Stimulated activated CD4-positive, alpha-beta T cell treated with anti-CD3 and anti-CD28 coated beads, TNF-alpha, amount 100 ng/mL, for 1 hour (primary cell): Measurements from ENCODE around the gene GABRR3.

ENCODE experiments used
- DNase-seq, 3 donors: peaks; one replicate each; pipeline ENCODE4 v3.0.0-alpha.2; 2020; ENCODE audit warnings: low read depth in 3 of 3, low spot score in 1 of 3

The GABRR3 gene

GRCh38 chr3:97958796-97959195 is 76.3 kb downstream of the GABRR3 start:
- DNase-seq = no peak

GRCh38 chr3:97958396-97958795 is 76.7 kb downstream of the GABRR3 start:
- DNase-seq = no peak

- DNase-seq = no peak
Measured at GRCh38 chr3:97957617-97958311, 77.4 kb downstream of the GABRR3 start.

DNA sequence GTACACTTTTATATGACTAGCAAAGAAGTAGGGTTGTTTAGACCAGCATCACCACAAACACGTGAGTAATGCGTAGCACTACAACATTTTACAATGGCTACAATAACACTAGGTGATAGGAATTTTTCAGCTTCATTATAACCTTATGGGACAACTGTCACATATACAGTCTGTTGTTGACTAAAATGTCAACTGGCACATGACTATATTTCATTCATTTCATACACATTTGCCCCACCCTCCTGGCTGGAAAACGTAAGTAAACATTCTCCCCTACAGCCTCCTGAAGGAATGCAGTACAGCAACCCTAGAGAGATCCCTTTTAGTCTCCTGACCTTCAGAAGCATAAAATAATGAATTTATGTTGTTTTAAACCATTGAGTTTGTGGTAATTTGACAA is 79.1 kb downstream of the GABRR3 start:
- DNase-seq = no peak

- no peak for DNase-seq
Measured at GRCh38 chr3:97954228-97954827, 80.8 kb downstream of the GABRR3 start.

- DNase-seq = no peak
Measured at GRCh38 chr3:97952872-97953271, 82.2 kb downstream of the GABRR3 start.

DNA sequence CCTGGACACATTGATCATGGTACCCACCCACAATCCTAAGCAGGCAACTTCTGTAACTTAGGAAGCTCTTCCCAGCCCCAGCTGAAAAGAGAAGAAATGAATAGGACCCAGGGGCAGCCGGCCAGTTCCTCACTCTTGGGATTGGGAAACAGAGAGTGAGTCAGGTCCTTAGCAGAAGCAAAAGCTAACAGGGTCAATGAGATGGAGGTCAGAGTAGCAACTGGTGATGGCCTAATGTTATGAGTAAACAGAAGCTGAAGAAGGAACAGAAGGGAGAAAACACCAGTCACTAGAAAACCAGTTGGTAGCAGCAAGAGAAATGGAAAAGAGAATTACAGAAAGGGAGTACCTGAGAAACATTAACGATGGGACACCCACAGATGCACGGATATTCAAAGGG is 82.8 kb downstream of the GABRR3 start:
- no peak for DNase-seq

GRCh38 chr3:97950360-97950759 is 84.8 kb downstream of the GABRR3 start:
- DNase-seq = no peak

DNA sequence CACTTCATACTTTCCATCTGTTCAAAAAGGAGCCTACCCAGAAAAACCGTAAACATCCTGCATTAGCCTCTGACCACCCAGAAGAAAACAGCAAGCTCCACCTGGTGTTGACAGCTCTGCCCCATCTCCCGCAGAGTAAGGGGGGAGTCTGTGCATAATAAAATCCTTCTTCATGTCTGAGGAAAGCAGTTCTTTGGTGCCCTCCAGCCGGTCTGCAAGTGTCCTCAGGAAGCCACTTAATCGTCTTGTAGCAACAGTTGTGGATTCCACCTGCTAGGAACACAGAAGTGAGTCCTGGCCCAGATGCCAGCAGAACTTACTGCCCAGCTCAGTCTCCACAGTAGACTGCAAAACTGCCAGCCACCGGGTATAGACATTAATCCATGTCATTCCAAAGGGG is 85.4 kb downstream of the GABRR3 start:
- no peak for DNase-seq

DNA sequence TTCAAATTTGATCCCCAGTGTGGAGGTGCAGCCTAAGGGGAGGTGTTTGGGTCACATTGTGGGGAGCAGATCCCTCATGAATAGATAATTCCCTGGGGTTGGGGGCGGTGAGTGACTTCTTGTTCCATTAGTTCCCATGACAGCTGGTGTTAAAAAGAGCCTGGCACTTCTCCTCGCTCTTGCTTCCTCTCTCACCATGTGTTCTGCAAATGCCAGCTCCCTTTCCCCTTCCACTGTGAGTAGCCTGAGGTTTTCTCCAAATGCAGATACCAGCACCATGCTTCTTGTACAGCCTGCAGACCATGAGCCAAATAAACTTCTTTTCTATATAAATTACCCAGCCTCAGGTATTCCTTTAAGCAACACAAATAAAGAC is 86.0 kb downstream of the GABRR3 start:
- DNase-seq = no peak

DNA sequence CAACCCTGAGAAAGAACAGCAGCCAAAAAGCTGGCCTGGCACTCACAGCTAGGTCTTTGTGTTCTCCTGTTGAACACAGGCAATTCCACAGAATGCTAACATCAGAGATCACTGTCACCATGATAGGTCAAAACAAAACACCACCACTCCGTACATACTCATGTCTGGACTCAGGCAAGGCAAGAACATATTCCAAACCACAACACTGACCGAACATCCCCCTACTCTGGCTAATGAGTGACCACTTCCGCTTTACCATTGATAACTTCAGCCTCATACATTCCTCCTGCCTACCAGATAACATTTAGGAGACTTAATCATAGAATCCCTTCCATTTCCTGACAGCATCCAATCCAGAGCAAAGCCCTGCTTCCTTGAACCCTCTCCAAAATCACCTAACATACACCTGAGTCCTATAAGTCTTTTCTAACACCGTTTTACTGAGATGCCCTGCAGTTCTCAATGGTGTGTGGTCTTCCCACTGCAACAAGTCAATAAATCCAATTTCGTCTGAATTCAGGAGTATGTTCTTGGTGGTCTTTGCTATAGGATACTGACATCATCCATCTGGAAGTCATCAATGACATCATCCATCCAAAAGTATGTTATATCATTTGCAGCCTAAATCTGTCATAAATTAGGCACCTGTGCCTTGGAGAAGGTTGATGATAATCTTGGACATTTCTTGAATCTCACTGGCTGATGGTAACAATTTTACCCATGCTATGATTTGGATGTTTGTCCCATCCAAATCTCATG is 86.6 kb downstream of the GABRR3 start:
- no peak for DNase-seq

GRCh38 chr3:97942801-97943546 is 92.1 kb downstream of the GABRR3 start:
- DNase-seq = no peak

DNA sequence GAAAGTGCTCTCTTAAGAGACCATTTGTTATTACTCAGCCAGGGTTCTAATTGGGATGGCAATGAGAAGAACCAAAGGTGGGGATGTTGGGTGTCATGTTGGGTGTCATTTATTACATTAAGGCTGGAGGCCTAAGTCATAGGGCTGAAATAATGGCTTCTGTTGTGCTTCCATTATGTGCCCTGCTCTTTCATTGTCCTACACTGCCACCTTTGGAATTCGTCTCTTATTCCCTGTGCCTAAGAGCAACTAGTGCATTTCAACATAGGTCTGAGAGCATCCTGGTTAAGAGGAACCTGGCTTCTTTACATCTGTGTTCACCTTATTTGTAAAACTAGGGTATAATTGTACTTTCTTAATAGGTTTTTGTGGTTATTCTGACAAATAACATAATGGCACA is 95.1 kb downstream of the GABRR3 start:
- no peak for DNase-seq

DNA sequence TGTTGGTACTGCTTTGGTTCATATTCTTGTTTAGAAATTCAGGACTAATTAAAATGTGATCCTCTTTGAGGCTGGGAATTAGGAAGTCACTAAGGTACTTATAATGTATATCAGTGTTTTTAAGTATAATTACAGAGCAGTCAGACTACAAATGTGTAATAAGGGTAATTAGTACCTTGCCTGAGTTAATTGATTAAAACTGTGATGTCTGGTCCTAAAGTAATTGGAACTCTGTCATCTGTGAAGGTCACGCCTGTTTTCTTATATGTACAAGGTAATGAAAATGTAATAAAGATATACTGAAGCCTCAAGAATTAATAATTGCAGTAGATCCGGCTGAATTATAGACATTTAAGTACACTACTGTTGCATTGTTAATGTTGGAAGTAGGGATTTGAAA is 95.7 kb downstream of the GABRR3 start:
- no peak for DNase-seq

DNA sequence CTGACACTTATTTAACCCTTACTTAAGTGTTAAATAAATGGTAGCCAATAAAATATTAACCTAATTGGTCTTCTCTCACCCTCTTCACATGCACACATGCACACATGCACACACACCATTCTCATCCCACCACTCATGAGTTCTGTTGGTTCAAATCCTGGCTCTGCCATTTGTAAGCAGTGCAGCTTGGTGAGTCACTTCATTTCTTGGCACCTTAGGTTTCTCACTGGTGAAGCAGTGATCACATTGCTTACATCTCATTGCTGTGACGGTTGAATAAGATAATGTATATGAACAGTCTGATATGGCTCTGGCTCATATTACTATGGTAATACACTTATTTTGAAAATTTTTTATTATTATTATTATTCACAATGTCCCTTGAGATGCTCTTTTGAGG is 96.7 kb downstream of the GABRR3 start:
- no peak for DNase-seq

DNA sequence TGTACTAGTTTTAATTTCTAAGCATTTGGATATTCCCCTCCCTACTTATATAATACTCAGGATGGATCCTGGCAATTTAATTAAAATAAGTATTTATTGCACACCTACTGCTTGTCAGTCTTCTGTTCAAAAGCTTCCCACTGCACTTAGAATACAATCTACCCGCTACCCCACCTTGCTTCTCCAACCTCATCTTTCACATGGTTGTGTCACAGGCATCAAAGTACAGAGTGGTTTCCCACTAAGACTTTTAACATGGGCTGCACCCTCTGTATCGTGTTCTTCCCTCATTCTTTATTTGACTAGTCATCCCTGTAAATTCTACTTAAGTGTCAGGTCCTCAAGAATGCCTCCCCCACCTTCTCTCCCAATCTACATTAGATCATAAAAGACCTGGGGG is 97.9 kb downstream of the GABRR3 start:
- no peak for DNase-seq

DNA sequence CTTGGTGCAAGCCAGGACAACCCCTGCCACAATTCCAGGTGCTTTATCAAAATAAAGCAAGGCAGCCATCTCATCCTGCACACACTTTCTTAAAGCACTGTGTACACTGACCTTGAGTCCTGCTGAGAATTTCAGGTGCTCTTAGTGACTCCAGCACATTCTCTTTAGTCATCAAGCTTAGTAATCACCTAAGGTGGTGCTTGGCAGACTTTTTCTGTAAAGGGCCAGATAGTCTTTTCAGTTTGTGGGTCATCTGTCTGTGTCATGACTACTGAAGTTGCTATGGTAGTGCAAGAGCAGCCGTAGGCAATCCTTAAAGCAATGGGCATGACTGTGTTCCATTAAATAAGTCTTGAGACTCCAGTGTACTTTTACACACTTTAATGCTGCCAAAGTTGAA is 99.3 kb downstream of the GABRR3 start:
- no peak for DNase-seq
